ENCODE data around the gene PIERCE2.
"Not testable (repeated sequence)": the region's sequence is repeated elsewhere in the genome, so short reads cannot be mapped to it uniquely, and the experiment has no call there.

The PIERCE2 gene

GRCh38 chr15:55408012-55408928, at the start of gene PIERCE2, which contains the start of gene CCPG1:
PIERCE2 (plus strand) TSS chr15:55408495; CDS start chr15:55408769, 274 bp downstream.
CCPG1 (minus strand) TSS chr15:55408359; CDS start chr15:55389424, 18,935 bp downstream.
- peak; percentile 86 for DNase-seq

GRCh38 chr15:55360256-55360655, 48.0 kb upstream of the PIERCE2 start:
- no peak for DNase-seq

- no peak for DNase-seq
Observed at GRCh38 chr15:55361048-55361447, 47.2 kb upstream of the PIERCE2 start.

- DNase-seq, result no peak
Observed at GRCh38 chr15:55362641-55363040, 45.7 kb upstream of the PIERCE2 start.

- DNase-seq, result no peak
Observed at GRCh38 chr15:55366981-55367380, 41.3 kb upstream of the PIERCE2 start.

GRCh38 chr15:55372701-55373440, 35.4 kb upstream of the PIERCE2 start:
- no peak for DNase-seq

- no peak for DNase-seq
Observed at GRCh38 chr15:55379095-55379494, 29.2 kb upstream of the PIERCE2 start.

GRCh38 chr15:55381595-55381994, 26.7 kb upstream of the PIERCE2 start:
- no peak for DNase-seq

GRCh38 chr15:55383687-55384086, 24.6 kb upstream of the PIERCE2 start:
- DNase-seq, result no peak

GRCh38 chr15:55387027-55387426, 21.3 kb upstream of the PIERCE2 start:
- DNase-seq, result no peak

- DNase-seq, result no peak
Observed at GRCh38 chr15:55389264-55389607, 19.1 kb upstream of the PIERCE2 start.

- no peak for DNase-seq
Observed at GRCh38 chr15:55394694-55395093, 13.6 kb upstream of the PIERCE2 start.

GRCh38 chr15:55398243-55398642, 10.1 kb upstream of the PIERCE2 start:
- no peak for DNase-seq

- not testable (repeated sequence) for DNase-seq
Observed at GRCh38 chr15:55400050-55400449, 8.2 kb upstream of the PIERCE2 start.

GRCh38 chr15:55401786-55402246, 6.5 kb upstream of the PIERCE2 start:
- no peak for DNase-seq

- DNase-seq, result no peak
Observed at GRCh38 chr15:55402707-55403106, 5.6 kb upstream of the PIERCE2 start.

GRCh38 chr15:55403531-55403930, 4.8 kb upstream of the PIERCE2 start:
- no peak for DNase-seq

- no peak for DNase-seq
Observed at GRCh38 chr15:55407498-55408011, 740 bp upstream of the PIERCE2 start.

- DNase-seq, result not testable (repeated sequence)
Observed at GRCh38 chr15:55408976-55409375, 681 bp downstream of the PIERCE2 start.

GRCh38 chr15:55417678-55418077, 9.4 kb downstream of the PIERCE2 start:
- DNase-seq, result not testable (repeated sequence)

- no peak for DNase-seq
Observed at GRCh38 chr15:55420171-55420866, 12.0 kb downstream of the PIERCE2 start.

GRCh38 chr15:55422089-55422488, 13.8 kb downstream of the PIERCE2 start:
- no peak for DNase-seq
